ENCODE measurements around the gene METTL27. TPM values are rescaled to one million over a fixed set of nuclear protein-coding genes. Genes with fewer than 3 reads are reported as not detected.
A peak's percentile ranks its signal among the peaks of the same experiment; 100 is the strongest.

METTL27 gene
- total and polyA plus RNA-seq, 9 of the 15 experiments (the other 6 are each of a cell fraction or from before 2014, with no cell fraction given) = 0.08 to 0.82 (median 0.33) TPM; not detected in 4

DNA sequence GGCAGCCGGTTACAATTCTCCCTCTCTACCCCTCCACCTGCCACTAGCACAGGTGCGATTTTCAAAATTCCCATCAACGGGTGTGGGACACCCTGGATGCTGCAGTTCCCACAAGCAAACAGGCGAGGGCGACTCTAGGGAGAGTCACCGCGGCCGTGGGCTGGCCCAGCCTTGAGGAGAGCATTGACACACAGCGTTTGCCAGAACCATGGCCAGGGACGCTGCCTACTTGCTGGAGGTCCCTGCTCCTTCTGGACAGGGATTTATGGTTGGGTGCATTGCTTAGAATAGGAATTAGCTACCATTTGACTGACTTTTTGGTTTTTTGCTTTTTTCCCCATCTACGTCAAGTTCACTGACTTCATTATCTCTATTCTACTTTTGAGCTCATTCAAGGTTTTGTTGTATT, 30.6 kb downstream of the METTL27 start (continued):
- TF ChIP-seq FOXO4 (CRISPR knock-in tag; IDR thresholded peaks at IDR 0.05) (no peak), ZNF280B (CRISPR knock-in tag; IDR thresholded peaks at IDR 0.05) (no peak), SREBF2 (CRISPR knock-in tag; IDR thresholded peaks at IDR 0.05) (no peak), ARNT (IDR thresholded peaks at IDR 0.05) (0 out of 4 replicates have a peak, but pooled peaks of 1 of the 2 experiments have one; percentile 37), HDAC6 (IDR thresholded peaks at IDR 0.05; ENCODE audit: low read depth, low read length) (no peak), ARID1B (IDR thresholded peaks at IDR 0.05) (no peak), CREB5 (CRISPR knock-in tag; IDR thresholded peaks at IDR 0.05) (no peak), E2F3 (CRISPR knock-in tag; IDR thresholded peaks at IDR 0.05) (no peak), RBM25 (IDR thresholded peaks at IDR 0.05; ENCODE audit: low read depth, low read length, severe bottlenecking) (no peak), CTBP1 (IDR thresholded peaks at IDR 0.05; ENCODE audit: borderline replicate concordance) (peak; percentile 74), VEZF1 (CRISPR knock-in tag; IDR thresholded peaks at IDR 0.05) (peak; percentile 24; the same call in 1 of the 2 replicates), RB1 (IDR thresholded peaks at IDR 0.05; ENCODE audit: low read depth) (peak; percentile 83)
- TF ChIP-seq, protein P1, sequence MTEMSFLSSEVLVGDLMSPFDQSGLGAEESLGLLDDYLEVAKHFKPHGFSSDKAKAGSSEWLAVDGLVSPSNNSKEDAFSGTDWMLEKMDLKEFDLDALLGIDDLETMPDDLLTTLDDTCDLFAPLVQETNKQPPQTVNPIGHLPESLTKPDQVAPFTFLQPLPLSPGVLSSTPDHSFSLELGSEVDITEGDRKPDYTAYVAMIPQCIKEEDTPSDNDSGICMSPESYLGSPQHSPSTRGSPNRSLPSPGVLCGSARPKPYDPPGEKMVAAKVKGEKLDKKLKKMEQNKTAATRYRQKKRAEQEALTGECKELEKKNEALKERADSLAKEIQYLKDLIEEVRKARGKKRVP (CRISPR knock-in tag; IDR thresholded peaks at IDR 0.05) = no peak
- TF ChIP-seq, protein P2, sequence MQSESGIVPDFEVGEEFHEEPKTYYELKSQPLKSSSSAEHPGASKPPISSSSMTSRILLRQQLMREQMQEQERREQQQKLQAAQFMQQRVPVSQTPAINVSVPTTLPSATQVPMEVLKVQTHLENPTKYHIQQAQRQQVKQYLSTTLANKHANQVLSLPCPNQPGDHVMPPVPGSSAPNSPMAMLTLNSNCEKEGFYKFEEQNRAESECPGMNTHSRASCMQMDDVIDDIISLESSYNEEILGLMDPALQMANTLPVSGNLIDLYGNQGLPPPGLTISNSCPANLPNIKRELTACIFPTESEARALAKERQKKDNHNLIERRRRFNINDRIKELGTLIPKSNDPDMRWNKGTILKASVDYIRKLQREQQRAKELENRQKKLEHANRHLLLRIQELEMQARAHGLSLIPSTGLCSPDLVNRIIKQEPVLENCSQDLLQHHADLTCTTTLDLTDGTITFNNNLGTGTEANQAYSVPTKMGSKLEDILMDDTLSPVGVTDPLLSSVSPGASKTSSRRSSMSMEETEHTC (IDR thresholded peaks at IDR 0.05) = 0 out of 2 replicates have a peak, but pooled peaks have one; percentile 31
- TF ChIP-seq, protein P3, sequence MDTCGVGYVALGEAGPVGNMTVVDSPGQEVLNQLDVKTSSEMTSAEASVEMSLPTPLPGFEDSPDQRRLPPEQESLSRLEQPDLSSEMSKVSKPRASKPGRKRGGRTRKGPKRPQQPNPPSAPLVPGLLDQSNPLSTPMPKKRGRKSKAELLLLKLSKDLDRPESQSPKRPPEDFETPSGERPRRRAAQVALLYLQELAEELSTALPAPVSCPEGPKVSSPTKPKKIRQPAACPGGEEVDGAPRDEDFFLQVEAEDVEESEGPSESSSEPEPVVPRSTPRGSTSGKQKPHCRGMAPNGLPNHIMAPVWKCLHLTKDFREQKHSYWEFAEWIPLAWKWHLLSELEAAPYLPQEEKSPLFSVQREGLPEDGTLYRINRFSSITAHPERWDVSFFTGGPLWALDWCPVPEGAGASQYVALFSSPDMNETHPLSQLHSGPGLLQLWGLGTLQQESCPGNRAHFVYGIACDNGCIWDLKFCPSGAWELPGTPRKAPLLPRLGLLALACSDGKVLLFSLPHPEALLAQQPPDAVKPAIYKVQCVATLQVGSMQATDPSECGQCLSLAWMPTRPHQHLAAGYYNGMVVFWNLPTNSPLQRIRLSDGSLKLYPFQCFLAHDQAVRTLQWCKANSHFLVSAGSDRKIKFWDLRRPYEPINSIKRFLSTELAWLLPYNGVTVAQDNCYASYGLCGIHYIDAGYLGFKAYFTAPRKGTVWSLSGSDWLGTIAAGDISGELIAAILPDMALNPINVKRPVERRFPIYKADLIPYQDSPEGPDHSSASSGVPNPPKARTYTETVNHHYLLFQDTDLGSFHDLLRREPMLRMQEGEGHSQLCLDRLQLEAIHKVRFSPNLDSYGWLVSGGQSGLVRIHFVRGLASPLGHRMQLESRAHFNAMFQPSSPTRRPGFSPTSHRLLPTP (IDR thresholded peaks at IDR 0.05; ENCODE audit: borderline replicate concordance, extremely low read depth, insufficient read length) = no peak
